ENCODE results near the gene NUMA1.

Gene NUMA1

GRCh38 chr11:72066855-72067254 lies 13.5 kb downstream of the NUMA1 start:
- Histone ChIP-seq H3K36me3 (ENCODE audit: control insufficient read depth, insufficient read depth, low read length) (peaks cover 26% of the 10 kb centered on the region), H3K27me3 (ENCODE audit: control insufficient read depth, insufficient read depth, low read length) (no peaks in the 10 kb centered on the region), H3K9me3 (ENCODE audit: control insufficient read depth, insufficient read depth, low read length) (no peaks in the 10 kb centered on the region), H3K9ac (ENCODE audit: low read depth, low read length) (no peak overlapping the region), H3K27ac (ENCODE audit: low read depth, low read length) (no peak overlapping the region), H3K4me1 (ENCODE audit: control insufficient read depth, insufficient read depth, low read length) (peaks cover 3% of the 10 kb centered on the region; the same call in 1 of the 2 replicates), H3K4me3 (ENCODE audit: low read depth, low read length) (no peak overlapping the region)

GRCh38 chr11:72061739-72062396 lies 18.5 kb downstream of the NUMA1 start:
- peaks cover 22% of the 10 kb centered on the region for H3K36me3 ChIP-seq (ENCODE audit: control insufficient read depth, insufficient read depth, low read length)
- H3K9me3 ChIP-seq (ENCODE audit: control insufficient read depth, insufficient read depth, low read length) = no peaks in the 10 kb centered on the region
- no peak overlapping the region for H3K9ac ChIP-seq (ENCODE audit: low read depth, low read length)
- H3K27me3 ChIP-seq (ENCODE audit: control insufficient read depth, insufficient read depth, low read length) = no peaks in the 10 kb centered on the region
- H3K4me3 ChIP-seq (ENCODE audit: low read depth, low read length) = no peak overlapping the region
- H3K27ac ChIP-seq (ENCODE audit: low read depth, low read length) = no peak overlapping the region
- no peaks in the 10 kb centered on the region for H3K4me1 ChIP-seq (ENCODE audit: control insufficient read depth, insufficient read depth, low read length)

- Histone ChIP-seq H3K9me3 (ENCODE audit: control insufficient read depth, insufficient read depth, low read length) (no peaks in the 10 kb centered on the region), H3K4me3 (ENCODE audit: low read depth, low read length) (no peak overlapping the region), H3K27ac (ENCODE audit: low read depth, low read length) (no peak overlapping the region), H3K36me3 (ENCODE audit: control insufficient read depth, insufficient read depth, low read length) (peaks cover 19% of the 10 kb centered on the region), H3K27me3 (ENCODE audit: control insufficient read depth, insufficient read depth, low read length) (no peaks in the 10 kb centered on the region), H3K4me1 (ENCODE audit: control insufficient read depth, insufficient read depth, low read length) (peaks cover 3% of the 10 kb centered on the region; the same call in 1 of the 2 replicates), H3K9ac (ENCODE audit: low read depth, low read length) (no peak overlapping the region)
These were observed 21.8 kb downstream of the NUMA1 start for GRCh38 chr11:72058416-72059034.

GRCh38 chr11:72048766-72049460 lies 31.4 kb downstream of the NUMA1 start:
- peak overlapping the region; percentile 82 for H3K27ac ChIP-seq (ENCODE audit: low read depth, low read length)
- H3K4me1 ChIP-seq (ENCODE audit: control insufficient read depth, insufficient read depth, low read length) = peaks cover 3% of the 10 kb centered on the region; the same call in 1 of the 2 replicates
- H3K36me3 ChIP-seq (ENCODE audit: control insufficient read depth, insufficient read depth, low read length) = peaks cover 10% of the 10 kb centered on the region; the same call in 1 of the 2 replicates
- H3K9me3 ChIP-seq (ENCODE audit: control insufficient read depth, insufficient read depth, low read length) = no peaks in the 10 kb centered on the region
- no peaks in the 10 kb centered on the region for H3K27me3 ChIP-seq (ENCODE audit: control insufficient read depth, insufficient read depth, low read length)
- no peak overlapping the region for H3K4me3 ChIP-seq (ENCODE audit: low read depth, low read length)
- H3K9ac ChIP-seq (ENCODE audit: low read depth, low read length) = no peak overlapping the region

GRCh38 chr11:72045849-72046248 lies 34.5 kb downstream of the NUMA1 start:
- H3K4me3 ChIP-seq (ENCODE audit: low read depth, low read length) = no peak overlapping the region
- H3K9me3 ChIP-seq (ENCODE audit: control insufficient read depth, insufficient read depth, low read length) = no peaks in the 10 kb centered on the region
- H3K36me3 ChIP-seq (ENCODE audit: control insufficient read depth, insufficient read depth, low read length) = peaks cover 7% of the 10 kb centered on the region; the same call in 1 of the 2 replicates
- no peaks in the 10 kb centered on the region for H3K27me3 ChIP-seq (ENCODE audit: control insufficient read depth, insufficient read depth, low read length)
- H3K27ac ChIP-seq (ENCODE audit: low read depth, low read length) = no peak overlapping the region
- H3K9ac ChIP-seq (ENCODE audit: low read depth, low read length) = no peak overlapping the region
- peaks cover 20% of the 10 kb centered on the region for H3K4me1 ChIP-seq (ENCODE audit: control insufficient read depth, insufficient read depth, low read length)

GRCh38 chr11:72042064-72042745 lies 38.1 kb downstream of the NUMA1 start:
- Histone ChIP-seq H3K9me3 (ENCODE audit: control insufficient read depth, insufficient read depth, low read length) (no peaks in the 10 kb centered on the region), H3K27me3 (ENCODE audit: control insufficient read depth, insufficient read depth, low read length) (no peaks in the 10 kb centered on the region), H3K36me3 (ENCODE audit: control insufficient read depth, insufficient read depth, low read length) (no peaks in the 10 kb centered on the region), H3K4me3 (ENCODE audit: low read depth, low read length) (peak overlapping the region; percentile 59; the same call in 1 of the 2 replicates), H3K4me1 (ENCODE audit: control insufficient read depth, insufficient read depth, low read length) (peaks cover 48% of the 10 kb centered on the region), H3K9ac (ENCODE audit: low read depth, low read length) (peak overlapping the region; percentile 37; the same call in 1 of the 2 replicates), H3K27ac (ENCODE audit: low read depth, low read length) (peak overlapping the region; percentile 93)

- H3K36me3 ChIP-seq (ENCODE audit: control insufficient read depth, insufficient read depth, low read length) = no peaks in the 10 kb centered on the region
- H3K9ac ChIP-seq (ENCODE audit: low read depth, low read length) = peak overlapping the region; percentile 37; the same call in 1 of the 2 replicates
- no peaks in the 10 kb centered on the region for H3K9me3 ChIP-seq (ENCODE audit: control insufficient read depth, insufficient read depth, low read length)
- peak overlapping the region; percentile 59 for H3K4me3 ChIP-seq (ENCODE audit: low read depth, low read length)
- H3K27ac ChIP-seq (ENCODE audit: low read depth, low read length) = peak overlapping the region; percentile 93
- peaks cover 48% of the 10 kb centered on the region for H3K4me1 ChIP-seq (ENCODE audit: control insufficient read depth, insufficient read depth, low read length)
- no peaks in the 10 kb centered on the region for H3K27me3 ChIP-seq (ENCODE audit: control insufficient read depth, insufficient read depth, low read length)
These were observed 38.8 kb downstream of the NUMA1 start for GRCh38 chr11:72041364-72042063.

GRCh38 chr11:72040491-72041363 lies 39.6 kb downstream of the NUMA1 start:
- peak overlapping the region; percentile 37; the same call in 1 of the 2 replicates for H3K9ac ChIP-seq (ENCODE audit: low read depth, low read length)
- no peaks in the 10 kb centered on the region for H3K27me3 ChIP-seq (ENCODE audit: control insufficient read depth, insufficient read depth, low read length)
- H3K36me3 ChIP-seq (ENCODE audit: control insufficient read depth, insufficient read depth, low read length) = peaks cover 1% of the 10 kb centered on the region; the same call in 1 of the 2 replicates
- H3K9me3 ChIP-seq (ENCODE audit: control insufficient read depth, insufficient read depth, low read length) = no peaks in the 10 kb centered on the region
- H3K4me3 ChIP-seq (ENCODE audit: low read depth, low read length) = peak overlapping the region; percentile 59
- H3K4me1 ChIP-seq (ENCODE audit: control insufficient read depth, insufficient read depth, low read length) = peaks cover 48% of the 10 kb centered on the region
- peak overlapping the region; percentile 93 for H3K27ac ChIP-seq (ENCODE audit: low read depth, low read length)

GRCh38 chr11:72039856-72040401 lies 40.4 kb downstream of the NUMA1 start:
- no peaks in the 10 kb centered on the region for H3K27me3 ChIP-seq (ENCODE audit: control insufficient read depth, insufficient read depth, low read length)
- peaks cover 48% of the 10 kb centered on the region for H3K4me1 ChIP-seq (ENCODE audit: control insufficient read depth, insufficient read depth, low read length)
- peaks cover 7% of the 10 kb centered on the region for H3K36me3 ChIP-seq (ENCODE audit: control insufficient read depth, insufficient read depth, low read length)
- no peaks in the 10 kb centered on the region for H3K9me3 ChIP-seq (ENCODE audit: control insufficient read depth, insufficient read depth, low read length)
- H3K9ac ChIP-seq (ENCODE audit: low read depth, low read length) = peak overlapping the region; percentile 19; the same call in 1 of the 2 replicates
- H3K27ac ChIP-seq (ENCODE audit: low read depth, low read length) = peak overlapping the region; percentile 93
- peak overlapping the region; percentile 59 for H3K4me3 ChIP-seq (ENCODE audit: low read depth, low read length)

Data from HUES48 (cell line).